Endothelial cell of umbilical vein (primary cell): Measurements from ENCODE around the gene DNM2. TPM values are rescaled to one million over a fixed set of nuclear protein-coding genes. Genes with fewer than 3 reads are reported as not detected.
A peak's percentile ranks its signal among the peaks of the same experiment; 100 is the strongest.

Source experiments
- BruUV-seq: library from RNA; stranded (reverse); fragments of 400-500 nt; replicated peaks from 2 replicates; lab custom pipeline; 2021; lab: Mats Ljungman, UMichigan
- CTCF ChIA-PET: fragments of 300-600, 350-600 bp; sonication (Branson Sonifier 250); formaldehyde crosslinking; loops from one replicate; lab custom pipeline; 2021; ENCODE audit warnings: antibody characterized with exemption, inconsistent platforms; lab: Charles Lee
- POLR2A ChIA-PET: fragments of 300-600, 350-600 bp; sonication (Branson Sonifier 250); formaldehyde crosslinking; loops from one replicate; lab custom pipeline; 2021; ENCODE audit warnings: antibody characterized with exemption, inconsistent platforms; lab: Charles Lee
- DNase-seq: peaks from one replicate; pipeline ENCODE4 v3.0.0-alpha.2; 2011; ENCODE audit warnings: low read depth, low spot score
- FAIRE-seq: peaks from 2 replicates; lab custom pipeline; 2011; peaks lifted over from hg19 to GRCh38; lab: Jason Lieb, UNC
- H2AFZ ChIP-seq: 2 replicates; pipeline ENCODE4 v1.6.0; 2012; ENCODE audit warnings: low read depth, low read length, control low read depth, inconsistent platforms
- H3K27ac ChIP-seq: 2 replicates; pipeline ENCODE4 v1.5.1; 2011; ENCODE audit warnings: low read depth, mild to moderate bottlenecking, control low read depth, low read length, moderate library complexity; ENCODE audit not compliant: insufficient read depth
- H3K27me3 ChIP-seq, 2 experiments: 2 replicates each; pipeline versions ENCODE4 v1.6.0 to v1.6.1; 2011; ENCODE audit warnings: low read length in 2 of 2, mixed read lengths in 1 of 2; ENCODE audit not compliant: control insufficient read depth in 2 of 2, insufficient read depth in 2 of 2
- H3K36me3 ChIP-seq, 2 experiments: 2 replicates in 1 of 2; 3 replicates in 1 of 2; pipeline ENCODE4 v1.5.1; 2011; ENCODE audit warnings: low read length in 2 of 2, mild to moderate bottlenecking in 1 of 2, moderate library complexity in 1 of 2; ENCODE audit not compliant: control insufficient read depth in 2 of 2, insufficient read depth in 2 of 2; ENCODE audit errors: extremely low read depth in 1 of 2
- H3K4me1 ChIP-seq: 3 replicates; pipeline ENCODE4 v1.5.1; 2011; ENCODE audit warnings: mild to moderate bottlenecking, low read length; ENCODE audit not compliant: control insufficient read depth, insufficient read depth; ENCODE audit errors: extremely low read depth
- H3K4me2 ChIP-seq: 2 replicates; pipeline ENCODE4 v1.6.1; 2011; ENCODE audit warnings: low read length, control low read depth, mixed read lengths; ENCODE audit not compliant: insufficient read depth
- H3K4me3 ChIP-seq, 3 experiments: fragments of 200-600 bp in 1 of 3; sonication (generic), shearing (Covaris generic) in 1 of 3; replicated peaks in 1 of 3; 2 replicates each; pipeline ENCODE4 v1.5.1; 2011 to 2016; ENCODE audit warnings: control low read depth in 3 of 3, low read length in 3 of 3, mild to moderate bottlenecking in 2 of 3, inconsistent platforms in 1 of 3, low read depth in 1 of 3, moderate library complexity in 1 of 3; ENCODE audit not compliant: insufficient read depth in 1 of 3
- H3K79me2 ChIP-seq: 2 replicates; pipeline ENCODE4 v1.6.0; 2012; ENCODE audit warnings: low read length, inconsistent platforms; ENCODE audit not compliant: control insufficient read depth, insufficient read depth
- H3K9ac ChIP-seq: replicated peaks from 2 replicates; pipeline ENCODE3; 2011; ENCODE audit warnings: low read length, control low read depth; ENCODE audit not compliant: insufficient read depth; ENCODE audit errors: extremely low read depth
- H3K9me1 ChIP-seq: replicated peaks from 3 replicates; pipeline ENCODE4 v1.6.0; 2011; ENCODE audit warnings: mild to moderate bottlenecking, low read length; ENCODE audit not compliant: control insufficient read depth, insufficient read depth; ENCODE audit errors: extremely low read depth
- H3K9me3 ChIP-seq: replicated peaks from 2 replicates; pipeline ENCODE4 v1.5.1; 2012; ENCODE audit warnings: low read length, inconsistent platforms; ENCODE audit not compliant: control insufficient read depth, insufficient read depth
- H4K20me1 ChIP-seq: replicated peaks from 2 replicates; pipeline ENCODE3; 2011; ENCODE audit warnings: mild to moderate bottlenecking, low read length; ENCODE audit not compliant: control insufficient read depth, insufficient read depth; ENCODE audit errors: extremely low read depth
- CTCF ChIP-seq, 2 donors: IDR thresholded peaks; 1 replicate in 1 of 2; 2 replicates in 1 of 2; pipeline ENCODE4 v1.5.1; 2011; ENCODE audit warnings: low read length in 2 of 2, mild to moderate bottlenecking in 2 of 2, moderate library complexity in 2 of 2, control low read depth in 1 of 2, inconsistent platforms in 1 of 2, low read depth in 1 of 2; ENCODE audit not compliant: insufficient read depth in 1 of 2; ENCODE audit errors: extremely low read depth in 1 of 2
- EZH2 ChIP-seq: IDR thresholded peaks from 2 replicates; pipeline ENCODE4 v1.6.1; 2012; ENCODE audit warnings: borderline replicate concordance, low read depth, mild to moderate bottlenecking, moderate library complexity, low read length, inconsistent platforms; ENCODE audit not compliant: severe bottlenecking
- FOS ChIP-seq: IDR thresholded peaks from 2 replicates; pipeline ENCODE4 v1.6.1; 2011; ENCODE audit warnings: mild to moderate bottlenecking, low read length, moderate library complexity, borderline replicate concordance; ENCODE audit not compliant: insufficient read depth
- GATA2 ChIP-seq: IDR thresholded peaks from 2 replicates; pipeline ENCODE4 v1.7.0; 2011; ENCODE audit warnings: low read depth, mild to moderate bottlenecking, moderate library complexity, mixed read lengths, low read length; ENCODE audit not compliant: insufficient read length, insufficient read depth
- JUN ChIP-seq: IDR thresholded peaks from 2 replicates; pipeline ENCODE4 v1.6.1; 2011; ENCODE audit warnings: borderline replicate concordance, low read depth; ENCODE audit not compliant: insufficient read length, insufficient read depth
- MAX ChIP-seq: IDR thresholded peaks from 2 replicates; pipeline ENCODE4 v1.6.1; 2011; ENCODE audit not compliant: insufficient read depth, insufficient read length
- MYC ChIP-seq: IDR thresholded peaks from one replicate; pipeline ENCODE4 v1.6.1; 2011; ENCODE audit warnings: mild to moderate bottlenecking, low read depth, low read length
- POLR2A ChIP-seq: IDR thresholded peaks from 2 replicates; pipeline ENCODE4 v1.6.1; 2012; ENCODE audit warnings: low read depth, mild to moderate bottlenecking, control low read depth, low read length
- POLR2AphosphoS5 ChIP-seq: IDR thresholded peaks from 2 replicates; pipeline ENCODE4 v1.6.1; 2012; ENCODE audit warnings: low read depth, mild to moderate bottlenecking, control low read depth, low read length, moderate library complexity; ENCODE audit not compliant: insufficient read depth
- dilution Hi-C: fragments of 300-500 bp; cut with MboI; formaldehyde crosslinking; loops from one replicate; pipeline ENCODE4 v1.15.0; 2019; ENCODE audit warnings: low sequenced_read_pairs; ENCODE audit not compliant: extremely low pct_ligation_motif_present
- intact Hi-C: fragments of 100-400 bp; cut with micrococcal nuclease; formaldehyde crosslinking; loops from one replicate; pipeline ENCODE4 v1.10.0; 2022
- polyA plus RNA-seq, 4 experiments: library from polyadenylated mRNA; depleted of rRNA in 3 of 4; stranded (reverse) in 3 of 4; unstranded in 1 of 4; fragments of >200 nt; gene quantifications; 2 replicates each; pipeline versions ENCODE4 v1.2.1 to v1.2.3, GENCODE V29; 2011 to 2012; ENCODE audit warnings: missing spikeins in 1 of 4
- total RNA-seq: library from RNA; stranded (reverse); gene quantifications from 2 replicates; pipeline ENCODE4 v1.2.3, GENCODE V29; 2021

The DNM2 gene
- total and polyA plus RNA-seq, 2 donors (not counting 3 experiments of a cell fraction or from before 2014, with no cell fraction given) = 81.8 to 175 TPM

DNA sequence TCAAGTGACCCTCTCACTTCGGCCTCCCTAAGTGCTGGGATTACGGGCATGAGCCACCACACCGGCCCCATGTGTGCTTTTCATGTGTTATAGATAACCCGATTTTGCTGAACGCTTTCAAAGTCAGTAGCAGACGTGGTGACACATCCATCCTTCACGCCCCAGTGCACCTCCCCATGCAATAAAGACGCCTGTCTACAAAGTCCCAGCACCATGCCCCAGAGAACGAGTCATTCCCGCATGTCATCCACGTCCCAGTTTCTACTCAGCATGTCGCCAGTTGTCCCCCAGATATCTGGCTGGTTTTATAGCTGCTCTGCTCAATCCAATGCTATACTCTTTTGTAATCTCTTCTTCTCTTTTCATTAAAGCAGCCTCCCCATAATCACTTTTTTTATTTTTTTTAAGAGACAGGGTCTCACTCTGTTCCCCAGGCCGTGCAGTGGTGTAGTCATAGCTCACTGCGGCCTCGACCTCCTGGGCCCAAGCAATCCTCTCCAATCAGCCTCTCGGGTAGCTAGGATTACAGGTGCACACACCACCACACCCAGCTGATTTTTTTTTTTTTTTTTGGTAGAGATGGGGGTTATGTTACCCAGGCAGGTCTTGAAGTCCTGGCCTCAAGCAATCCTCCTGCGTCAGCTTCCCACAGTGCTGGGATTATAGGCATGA lies 42.5 kb downstream of the DNM2 start:
- peaks cover 43% of the 10 kb centered on the region for H3K79me2 ChIP-seq
- dilution Hi-C loops = no loop called here
- no peak for TF ChIP-seq EZH2

DNA sequence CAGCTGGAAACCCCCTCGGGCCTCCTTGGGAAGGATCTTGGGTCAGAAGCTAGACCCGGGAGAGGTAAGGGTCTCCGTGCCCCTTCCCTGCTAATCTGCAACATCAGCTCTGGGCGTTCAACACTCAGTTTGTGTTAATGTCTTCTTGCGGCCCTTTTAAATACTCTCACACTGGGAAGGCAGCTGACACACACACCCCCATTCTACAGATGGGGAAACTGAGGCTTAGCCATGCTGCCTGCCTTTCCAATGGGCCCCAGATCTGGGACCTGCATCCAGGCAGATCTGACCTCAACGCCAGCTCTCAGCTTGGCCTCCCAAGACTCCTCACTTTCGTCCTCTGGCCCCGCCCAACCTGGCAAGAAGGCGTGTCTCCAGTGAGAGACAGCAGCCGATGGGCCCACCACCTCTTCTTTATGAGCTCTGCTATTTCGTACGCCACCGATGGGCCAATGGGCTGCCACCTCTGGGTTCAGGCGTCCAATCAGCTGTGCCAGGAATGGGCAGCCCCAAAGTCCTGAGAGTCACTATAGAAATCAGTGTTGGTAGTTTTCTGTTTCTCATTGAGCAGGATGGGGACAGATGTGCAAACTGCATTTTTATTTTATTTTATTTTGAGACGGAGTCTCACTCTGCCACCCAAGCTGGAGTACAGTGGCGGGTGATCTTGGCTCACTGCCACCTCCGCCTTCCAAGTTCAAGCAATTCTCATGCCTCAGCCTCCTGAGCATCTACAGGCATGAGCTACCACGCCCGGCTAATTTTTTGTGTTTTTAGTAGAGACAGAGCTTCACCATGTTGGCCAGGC lies 43.8 kb downstream of the DNM2 start:
- Histone ChIP-seq H3K27ac (no peak overlapping the region), H3K9ac (no peak overlapping the region), H3K9me1 (no peaks in the 10 kb centered on the region), H3K79me2 (peaks cover 36% of the 10 kb centered on the region), H4K20me1 (no peaks in the 10 kb centered on the region), H3K4me3 (no peak overlapping the region), H2AFZ (no peak overlapping the region), H3K36me3 (peaks cover 2% of the 10 kb centered on the region in 2 experiments), H3K9me3 (no peaks in the 10 kb centered on the region), H3K4me1 (no peaks in the 10 kb centered on the region), H3K4me2 (no peak overlapping the region), H3K27me3 (no peaks in the 10 kb centered on the region)
- TF ChIP-seq POLR2AphosphoS5 = no peak
- no peak for TF ChIP-seq EZH2
- no peak for TF ChIP-seq POLR2A
- no peak for TF ChIP-seq MYC
- no peak for TF ChIP-seq GATA2
- TF ChIP-seq CTCF (IDR thresholded peaks at IDR 0.05; ENCODE audit: extremely low read depth in 1 of 2, insufficient read depth in 1 of 2, low read depth in 1 of 2, low read length in 2 of 2) = no peak
- no peak for TF ChIP-seq MAX
- no peak for TF ChIP-seq FOS
- no peak for TF ChIP-seq JUN
- TSS peak; percentile 11 for BruUV-seq
- intact Hi-C loops = no loop called here
- DNase-seq = no peak
- CTCF ChIA-PET = interaction anchor here (1.0 kb wide), 1 partner anchor 44 kb away, joined by 3 read pairs; no protein-coding TSS in a partner anchor
- FAIRE-seq = no peak
- dilution Hi-C loops = no loop called here
- POLR2A ChIA-PET = no interaction called here

More for the DNA sequence above, 42.5 kb downstream of the DNM2 start:
- Histone ChIP-seq H3K9me3 (no peaks in the 10 kb centered on the region), H3K4me1 (no peaks in the 10 kb centered on the region), H3K4me3 (no peak overlapping the region), H3K36me3 (peaks cover 2% of the 10 kb centered on the region in 2 experiments), H3K27me3 (no peaks in the 10 kb centered on the region), H2AFZ (no peak overlapping the region), H3K9me1 (no peaks in the 10 kb centered on the region), H3K27ac (no peak overlapping the region), H3K4me2 (no peak overlapping the region), H3K9ac (no peak overlapping the region), H4K20me1 (no peaks in the 10 kb centered on the region)
- ChIA-PET CTCF (interaction anchor here (0.8 kb wide), 1 partner anchor 18 kb away, joined by 3 read pairs; no protein-coding TSS in a partner anchor), POLR2A (no interaction called here)
- FAIRE-seq (no peak), DNase-seq (no peak)
- intact Hi-C loops = no loop called here
- no TSS peak for BruUV-seq
